GM12872 (cell line): ENCODE results near the gene KRI1.

Experiments used
- CTCF ChIP-seq: IDR thresholded peaks from 3 replicates; pipeline ENCODE4 v1.5.1; 2011; ENCODE audit warnings: low read depth, mild to moderate bottlenecking, low read length, moderate library complexity; ENCODE audit not compliant: insufficient read depth

The KRI1 gene

GRCh38 chr19:10543420-10544241, 22.2 kb downstream of the KRI1 start, which contains the start of gene ATG4D:
TSS of gene ATG4D (plus strand) at chr19:10543904. CDS start at chr19:10544091, 187 bp downstream.
- TF ChIP-seq CTCF = no peak

- no peak for TF ChIP-seq CTCF
Measured at GRCh38 chr19:10543059-10543419, 22.8 kb downstream of the KRI1 start.

- TF ChIP-seq CTCF = no peak
Measured at GRCh38 chr19:10538204-10538983, 27.4 kb downstream of the KRI1 start.

- TF ChIP-seq CTCF = no peak
Measured at GRCh38 chr19:10537668-10538067, 28.1 kb downstream of the KRI1 start.

- TF ChIP-seq CTCF = no peak
Measured at GRCh38 chr19:10535613-10536012, 30.2 kb downstream of the KRI1 start.

- no peak for TF ChIP-seq CTCF
Measured at GRCh38 chr19:10533646-10534386, 32.0 kb downstream of the KRI1 start.

- TF ChIP-seq CTCF = no peak
Measured at GRCh38 chr19:10532457-10532856, 33.4 kb downstream of the KRI1 start.
